ENCODE data around the gene DBH. TPM values are rescaled to one million over a fixed set of nuclear protein-coding genes. Genes with fewer than 3 reads are reported as not detected.
"Not testable (repeated sequence)": the region's sequence is repeated elsewhere in the genome, so short reads cannot be mapped to it uniquely, and the experiment has no call there.

The DBH gene
- total and polyA plus RNA-seq, 3 donors from 2014 or later = 0.06 TPM; not detected in 2

GRCh38 chr9:133673258-133673655 lies 37.1 kb downstream of the DBH start:
- DNase-seq = no peak
- intact Hi-C loops (cut with DNase I; ENCODE audit: low total_unique reads) = no loop called here
- no peak overlapping the region for H3K27ac ChIP-seq
- no peaks in the 10 kb centered on the region for H3K36me3 ChIP-seq (ENCODE audit: low read depth, missing control alignments)
- no peaks in the 10 kb centered on the region for H3K27me3 ChIP-seq
- H3K4me1 ChIP-seq = peaks cover 7% of the 10 kb centered on the region
- H3K4me3 ChIP-seq = no peak overlapping the region
- WGBS, 2 donors = 82 to 90% methylated on average over 7 to 9 of the region's 9 CpGs
- no peaks in the 10 kb centered on the region for H3K9me3 ChIP-seq
- TF ChIP-seq, protein P1, sequence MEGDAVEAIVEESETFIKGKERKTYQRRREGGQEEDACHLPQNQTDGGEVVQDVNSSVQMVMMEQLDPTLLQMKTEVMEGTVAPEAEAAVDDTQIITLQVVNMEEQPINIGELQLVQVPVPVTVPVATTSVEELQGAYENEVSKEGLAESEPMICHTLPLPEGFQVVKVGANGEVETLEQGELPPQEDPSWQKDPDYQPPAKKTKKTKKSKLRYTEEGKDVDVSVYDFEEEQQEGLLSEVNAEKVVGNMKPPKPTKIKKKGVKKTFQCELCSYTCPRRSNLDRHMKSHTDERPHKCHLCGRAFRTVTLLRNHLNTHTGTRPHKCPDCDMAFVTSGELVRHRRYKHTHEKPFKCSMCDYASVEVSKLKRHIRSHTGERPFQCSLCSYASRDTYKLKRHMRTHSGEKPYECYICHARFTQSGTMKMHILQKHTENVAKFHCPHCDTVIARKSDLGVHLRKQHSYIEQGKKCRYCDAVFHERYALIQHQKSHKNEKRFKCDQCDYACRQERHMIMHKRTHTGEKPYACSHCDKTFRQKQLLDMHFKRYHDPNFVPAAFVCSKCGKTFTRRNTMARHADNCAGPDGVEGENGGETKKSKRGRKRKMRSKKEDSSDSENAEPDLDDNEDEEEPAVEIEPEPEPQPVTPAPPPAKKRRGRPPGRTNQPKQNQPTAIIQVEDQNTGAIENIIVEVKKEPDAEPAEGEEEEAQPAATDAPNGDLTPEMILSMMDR (IDR thresholded peaks at IDR 0.05) = no peak
- no peak for TF ChIP-seq POLR2A (IDR thresholded peaks at IDR 0.05)

GRCh38 chr9:133674091-133674490 lies 37.9 kb downstream of the DBH start:
- no peak overlapping the region for H3K4me3 ChIP-seq
- TF ChIP-seq POLR2A (IDR thresholded peaks at IDR 0.05) = no peak
- TF ChIP-seq, protein P1 (IDR thresholded peaks at IDR 0.05) = no peak
- no peak overlapping the region for H3K27ac ChIP-seq
- WGBS, 2 donors = 94 to 97% methylated on average over 14 of the region's 14 CpGs
- H3K9me3 ChIP-seq = no peaks in the 10 kb centered on the region
- H3K36me3 ChIP-seq (ENCODE audit: low read depth, missing control alignments) = no peaks in the 10 kb centered on the region
- no peaks in the 10 kb centered on the region for H3K27me3 ChIP-seq
- peaks cover 13% of the 10 kb centered on the region for H3K4me1 ChIP-seq
- intact Hi-C loops (cut with DNase I; ENCODE audit: low total_unique reads) = no loop called here
- DNase-seq = no peak

DNA sequence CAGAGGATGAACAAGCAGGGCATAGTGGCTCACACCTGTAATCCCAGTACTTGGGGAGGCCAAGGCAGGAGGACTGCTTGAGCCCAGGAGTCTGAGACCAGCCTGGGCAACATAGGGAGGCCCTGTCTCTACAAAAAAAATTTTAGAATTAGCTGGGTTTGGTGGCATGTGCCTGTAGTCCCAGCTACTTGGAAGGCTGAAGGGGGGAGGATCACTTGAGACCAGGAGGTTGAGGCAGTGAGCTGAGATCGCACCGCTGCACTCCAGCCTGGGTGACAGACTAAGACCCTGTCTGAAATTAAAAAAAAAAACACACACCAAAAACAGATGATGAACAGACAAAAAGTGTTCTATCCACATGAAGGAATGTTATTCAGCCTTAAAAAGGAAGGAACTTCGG lies 39.6 kb downstream of the DBH start:
- intact Hi-C loops (cut with DNase I; ENCODE audit: low total_unique reads) = not testable (repeated sequence)
- 96 to 97% methylated on average over 3 of the region's 3 CpGs for whole genome bisulfite sequencing, 2 donors

GRCh38 chr9:133676450-133676849 lies 40.3 kb downstream of the DBH start:
- Histone ChIP-seq H3K4me3 (no peak overlapping the region), H3K9me3 (no peaks in the 10 kb centered on the region), H3K27me3 (no peaks in the 10 kb centered on the region), H3K27ac (no peak overlapping the region), H3K4me1 (peaks cover 30% of the 10 kb centered on the region), H3K36me3 (ENCODE audit: low read depth, missing control alignments) (no peaks in the 10 kb centered on the region)
- no peak for DNase-seq
- no peak for TF ChIP-seq POLR2A (IDR thresholded peaks at IDR 0.05)
- TF ChIP-seq, protein P1 (IDR thresholded peaks at IDR 0.05) = no peak
- WGBS, 2 donors = 28 to 60% methylated on average over 10 of the region's 10 CpGs
- intact Hi-C loops (cut with DNase I; ENCODE audit: low total_unique reads) = no loop called here

More for the DNA sequence above, 39.6 kb downstream of the DBH start:
- not testable (repeated sequence) for H3K36me3 ChIP-seq (ENCODE audit: low read depth, missing control alignments); H3K27ac ChIP-seq; H3K9me3 ChIP-seq; H3K4me3 ChIP-seq; DNase-seq; H3K27me3 ChIP-seq
- peaks cover 27% of the 10 kb centered on the region for H3K4me1 ChIP-seq

- H3K27ac ChIP-seq = no peak overlapping the region
- no peak for TF ChIP-seq POLR2A (IDR thresholded peaks at IDR 0.05)
- TF ChIP-seq, protein P1 (IDR thresholded peaks at IDR 0.05) = no peak
- no peaks in the 10 kb centered on the region for H3K9me3 ChIP-seq
- intact Hi-C loops (cut with DNase I; ENCODE audit: low total_unique reads) = no loop called here
- 94% methylated on average over 15 to 17 of the region's 17 CpGs for WGBS, 2 donors
- H3K4me3 ChIP-seq = no peak overlapping the region
- no peak for DNase-seq
- peaks cover 30% of the 10 kb centered on the region for H3K4me1 ChIP-seq
- no peaks in the 10 kb centered on the region for H3K27me3 ChIP-seq
- H3K36me3 ChIP-seq (ENCODE audit: low read depth, missing control alignments) = no peaks in the 10 kb centered on the region
Observed at GRCh38 chr9:133677126-133678010, 41.2 kb downstream of the DBH start.
